Measurements from ENCODE around the gene IL20RA.

The IL20RA gene

GRCh38 chr6:137045222-137045789 lies 541 bp upstream of the IL20RA start:
- DNase-seq = no peak

- DNase-seq = no peak
Measured at GRCh38 chr6:137043710-137044365, 927 bp downstream of the IL20RA start.

- no peak for DNase-seq
Measured at GRCh38 chr6:137040393-137040792, 4.4 kb downstream of the IL20RA start.

- no peak for DNase-seq
Measured at GRCh38 chr6:137039010-137039409, 5.8 kb downstream of the IL20RA start.

GRCh38 chr6:137036566-137037300 lies 8.0 kb downstream of the IL20RA start:
- no peak for DNase-seq

- DNase-seq = peak; percentile 38
Measured at GRCh38 chr6:137033828-137034227, 10.9 kb downstream of the IL20RA start.

GRCh38 chr6:137031122-137031521 lies 13.6 kb downstream of the IL20RA start:
- DNase-seq = no peak

- DNase-seq = no peak
Measured at GRCh38 chr6:137028912-137029311, 15.9 kb downstream of the IL20RA start.

- no peak for DNase-seq
Measured at GRCh38 chr6:137025786-137026730, 18.7 kb downstream of the IL20RA start.

- no peak for DNase-seq
Measured at GRCh38 chr6:137024237-137024990, 20.4 kb downstream of the IL20RA start.

- no peak for DNase-seq
Measured at GRCh38 chr6:137020776-137021175, 24.0 kb downstream of the IL20RA start.

- DNase-seq = no peak
Measured at GRCh38 chr6:137019476-137020272, 25.1 kb downstream of the IL20RA start.

GRCh38 chr6:137017081-137017480 lies 27.7 kb downstream of the IL20RA start:
- no peak for DNase-seq

- DNase-seq = no peak
Measured at GRCh38 chr6:137016356-137016755, 28.4 kb downstream of the IL20RA start.

- DNase-seq = no peak
Measured at GRCh38 chr6:137015943-137016342, 28.8 kb downstream of the IL20RA start.

- DNase-seq = no peak
Measured at GRCh38 chr6:137013738-137014602, 30.8 kb downstream of the IL20RA start.

GRCh38 chr6:137013031-137013430 lies 31.7 kb downstream of the IL20RA start:
- DNase-seq = no peak

- DNase-seq = no peak
Measured at GRCh38 chr6:137011406-137011805, 33.4 kb downstream of the IL20RA start.

- DNase-seq = no peak
Measured at GRCh38 chr6:137010128-137010718, 34.5 kb downstream of the IL20RA start.

GRCh38 chr6:137008204-137008603 lies 36.6 kb downstream of the IL20RA start:
- DNase-seq = no peak
